Esophagus muscularis mucosa (tissue), 4 donors: ENCODE measurements around the gene CRX. TPM values are rescaled to one million over a fixed set of nuclear protein-coding genes. Genes with fewer than 3 reads are reported as not detected.
"Not testable (repeated sequence)": the region's sequence is repeated elsewhere in the genome, so short reads cannot be mapped to it uniquely, and the experiment has no call there.

Source experiments
- DNase-seq: peaks from one replicate; pipeline ENCODE4 v3.0.0-alpha.2; 2017; ENCODE audit errors: extremely low spot score
- H3K27ac ChIP-seq, 4 donors: fragments of 200-600 bp; sonication (generic); replicated peaks in 1 of 4; 1 replicate in 3 of 4; 2 replicates in 1 of 4; pipeline ENCODE4 v1.5.1; 2016 to 2019; ENCODE audit warnings: mild to moderate bottlenecking in 1 of 4
- H3K27me3 ChIP-seq, 4 donors: fragments of 200-600 bp; sonication (generic); one replicate each; pipeline versions ENCODE4 v1.5.1 to v1.6.0; 2016 to 2019
- H3K36me3 ChIP-seq, 4 donors: fragments of 200-600 bp; sonication (generic); one replicate each; pipeline ENCODE4 v1.5.1; 2016 to 2019
- H3K4me1 ChIP-seq, 4 donors: fragments of 200-600 bp; sonication (generic); one replicate each; pipeline ENCODE4 v1.5.1; 2016 to 2019
- H3K4me3 ChIP-seq, 4 donors: fragments of 200-600 bp; sonication (generic); 1 replicate in 2 of 4; 2 replicates in 2 of 4; pipeline ENCODE4 v1.5.1; 2016 to 2019; ENCODE audit warnings: mild to moderate bottlenecking in 4 of 4, moderate library complexity in 1 of 4
- H3K9me3 ChIP-seq, 4 donors: fragments of 200-600 bp; sonication (generic); 1 replicate in 3 of 4; 2 replicates in 1 of 4; pipeline ENCODE4 v1.5.1; 2016 to 2019
- CTCF ChIP-seq, 3 experiments: fragments of 200-600 bp in 2 of 3; fragments of 450-650 bp in 1 of 3; sonication (generic) in 2 of 3; IDR thresholded peaks; one replicate each; pipeline ENCODE4 v1.5.1; 2017 to 2019; ENCODE audit warnings: antibody characterized with exemption in 3 of 3, mild to moderate bottlenecking in 2 of 3, moderate library complexity in 1 of 3
- EP300 ChIP-seq: sonication (generic); formaldehyde crosslinking; IDR thresholded peaks from one replicate; pipeline ENCODE4 v1.6.1; 2017; ENCODE audit warnings: antibody characterized with exemption
- POLR2A ChIP-seq: fragments of 450-650 bp; IDR thresholded peaks from one replicate; pipeline ENCODE4 v1.6.1; 2017; ENCODE audit warnings: antibody characterized with exemption, moderate library complexity, mild to moderate bottlenecking, low read depth
- POLR2AphosphoS5 ChIP-seq, 2 donors: sonication (generic); formaldehyde crosslinking; IDR thresholded peaks; one replicate each; pipeline ENCODE4 v1.6.1; 2017; ENCODE audit warnings: antibody characterized with exemption in 2 of 2
- WGBS: methylation state at CpG from one replicate; pipeline ENCODE4 v1.1.5; 2018; 5-methylcytosine and 5-hydroxymethylcytosine counted together
- intact Hi-C: fragments of 100-400 bp; cut with DNase I; formaldehyde crosslinking; loops from one replicate; pipeline ENCODE4 v1.15.1; 2023
- total RNA-seq, 4 donors: library from RNA; depleted of rRNA; stranded (reverse); fragments of >200 nt; gene quantifications; one replicate each; pipeline versions ENCODE4 v1.1.0 to v1.2.1, GENCODE V29; 2016

CRX gene
- total RNA-seq: not detected

- H3K4me3 ChIP-seq: no peak within 1 kb of the TSS
- 43% methylated on average over 14 of the region's 15 CpGs for WGBS
- DNase-seq: no peak
- H3K4me1 ChIP-seq: no peaks in the 10 kb centered on the region
- intact Hi-C loops: no loop called here
- TF ChIP-seq CTCF (IDR thresholded peaks at IDR 0.05): no peak
- no peak for TF ChIP-seq EP300
- no peak for TF ChIP-seq POLR2A
- TF ChIP-seq POLR2AphosphoS5 (IDR thresholded peaks at IDR 0.05): no peak
- peaks cover 0 to 2% (median 0%) of the 10 kb centered on the region in 4 donors for H3K9me3 ChIP-seq
- H3K36me3 ChIP-seq: no peaks in the 10 kb centered on the region
- H3K27me3 ChIP-seq: peaks cover 0 to 65% (median 0%) of the 10 kb centered on the region in 4 donors
- H3K27ac ChIP-seq: no peak within 1 kb of the TSS
Measured at GRCh38 chr19:47821460-47822020, at the start of gene CRX. CRX (plus strand) TSS chr19:47821937; CDS start chr19:47834444, 12,507 bp downstream.

GRCh38 chr19:47776568-47776967 is 45.2 kb upstream of the CRX start:
- intact Hi-C loops: no loop called here
- no peaks in the 10 kb centered on the region for H3K9me3 ChIP-seq
- no peaks in the 10 kb centered on the region for H3K27me3 ChIP-seq
- peaks cover 23 to 43% (median 36%) of the 10 kb centered on the region in 4 donors for H3K4me1 ChIP-seq
- WGBS: 82% methylated on average over 4 of the region's 4 CpGs
- TF ChIP-seq POLR2AphosphoS5 (IDR thresholded peaks at IDR 0.05): peak in 1 of 2 donors; percentile 38
- no peak for TF ChIP-seq POLR2A
- no peak for TF ChIP-seq CTCF (IDR thresholded peaks at IDR 0.05)
- no peak for TF ChIP-seq EP300
- DNase-seq: no peak
- peaks cover 0 to 11% (median 9%) of the 10 kb centered on the region in 4 donors for H3K36me3 ChIP-seq
- no peak overlapping the region for H3K4me3 ChIP-seq
- peak overlapping the region in 1 of 4 donors; percentile 97 for H3K27ac ChIP-seq

GRCh38 chr19:47777245-47778048 is 44.3 kb upstream of the CRX start:
- Histone ChIP-seq H3K27ac (peak overlapping the region; percentile 97 to 100 (median 98)), H3K4me3 (peak overlapping the region; percentile 80 to 94 (median 90)), H3K36me3 (peaks cover 0 to 19% (median 16%) of the 10 kb centered on the region in 4 donors), H3K4me1 (peaks cover 32 to 52% (median 45%) of the 10 kb centered on the region in 4 donors)
- DNase-seq, H3K9me3 ChIP-seq, intact Hi-C loops, H3K27me3 ChIP-seq: not testable (repeated sequence)
- WGBS: 76% methylated on average over 20 of the region's 23 CpGs

- intact Hi-C loops: no loop called here
- H3K36me3 ChIP-seq: peaks cover 8 to 28% (median 25%) of the 10 kb centered on the region in 4 donors
- peak; percentile 94 for DNase-seq
- peak; percentile 98 for TF ChIP-seq POLR2A
- TF ChIP-seq CTCF (IDR thresholded peaks at IDR 0.05): no peak
- no peak for TF ChIP-seq EP300
- peak; percentile 98 to 100 for TF ChIP-seq POLR2AphosphoS5 (IDR thresholded peaks at IDR 0.05)
- peak within 1 kb of the TSS; percentile 80 to 94 (median 90) for H3K4me3 ChIP-seq
- no peaks in the 10 kb centered on the region for H3K9me3 ChIP-seq
- WGBS: under 1% methylated on average over 36 of the region's 65 CpGs
- H3K27ac ChIP-seq: peak within 1 kb of the TSS; percentile 97 to 100 (median 98)
- peaks cover 39 to 61% (median 53%) of the 10 kb centered on the region in 4 donors for H3K4me1 ChIP-seq
- H3K27me3 ChIP-seq: no peaks in the 10 kb centered on the region
Measured at GRCh38 chr19:47778049-47778953, 43.4 kb upstream of the CRX start, which contains the start of gene SELENOW. SELENOW (plus strand) TSS chr19:47778703; CDS start chr19:47778786, 83 bp downstream.
